HEK293 (cell line): ENCODE measurements around the gene GMPPB.

Experiments
- CTCF ChIA-PET: fragments of 350-600 bp; formaldehyde crosslinking; extraction: SDS; loops from one replicate; lab custom pipeline; 2021; ENCODE audit warnings: antibody characterized with exemption; lab: Yijun Ruan, JAX
- POLR2A ChIA-PET: fragments of 300-600 bp; formaldehyde crosslinking; extraction: SDS; loops from one replicate; lab custom pipeline; 2020; ENCODE audit warnings: antibody characterized with exemption, inconsistent platforms; lab: Yijun Ruan, JAX
- H3K27ac ChIP-seq: fragments of 200-500 bp; sonication (Bioruptor generic); 2 replicates; pipeline ENCODE4 v1.5.1; 2014; ENCODE audit warnings: low read depth, low read length, control low read depth, inconsistent platforms; ENCODE audit errors: extremely low read depth
- H3K36me3 ChIP-seq, 2 experiments: fragments of 200-500 bp in 1 of 2; sonication (Bioruptor generic) in 1 of 2; 1 replicate in 1 of 2; 2 replicates in 1 of 2; pipeline ENCODE4 v1.5.1; 2014 to 2017; ENCODE audit warnings: inconsistent platforms in 2 of 2, low read length in 2 of 2; ENCODE audit not compliant: control insufficient read depth in 2 of 2, insufficient read depth in 1 of 2
- H3K4me1 ChIP-seq: fragments of 200-500 bp; sonication (Bioruptor generic); 2 replicates; pipeline ENCODE4 v1.5.1; 2014; ENCODE audit warnings: mild to moderate bottlenecking, low read length, inconsistent platforms; ENCODE audit not compliant: control insufficient read depth, insufficient read depth
- H3K4me3 ChIP-seq: 2 replicates; pipeline ENCODE4 v1.5.1; 2011; ENCODE audit warnings: low read depth, mild to moderate bottlenecking, control low read depth, low read length, moderate library complexity
- H3K9me3 ChIP-seq: fragments of 200-500 bp; sonication (Bioruptor generic); 2 replicates; pipeline ENCODE4 v1.5.1; 2014; ENCODE audit warnings: low read depth, low read length, inconsistent platforms; ENCODE audit not compliant: control insufficient read depth, insufficient read depth
- ELK4 ChIP-seq: IDR thresholded peaks from 2 replicates; pipeline ENCODE4 v1.6.1; 2011; ENCODE audit warnings: mild to moderate bottlenecking, low read depth, low read length, borderline replicate concordance
- GLI4 ChIP-seq: fragments of 450-650 bp; formaldehyde crosslinking; IDR thresholded peaks from 2 replicates; pipeline ENCODE4 v1.5.1; 2016; ENCODE audit warnings: missing biosample characterization, missing genetic modification characterization
- HOXA7 ChIP-seq: sonication (generic); formaldehyde crosslinking; IDR thresholded peaks from 2 replicates; pipeline ENCODE4 v1.8.1; 2022; ENCODE audit warnings: missing genetic modification reagents, borderline replicate concordance
- MYNN ChIP-seq: fragments of 450-650 bp; formaldehyde crosslinking; IDR thresholded peaks from 2 replicates; pipeline ENCODE4 v1.5.1; 2016; ENCODE audit warnings: missing biosample characterization, missing genetic modification characterization, borderline replicate concordance
- SCRT2 ChIP-seq: fragments of 450-650 bp; formaldehyde crosslinking; IDR thresholded peaks from 2 replicates; pipeline ENCODE4 v1.5.1; 2016; ENCODE audit warnings: missing biosample characterization, missing genetic modification characterization
- SP3 ChIP-seq: fragments of 450-650 bp; formaldehyde crosslinking; IDR thresholded peaks from 2 replicates; pipeline ENCODE4 v1.5.1; 2016; ENCODE audit warnings: missing biosample characterization, missing genetic modification characterization
- YY1 ChIP-seq: fragments of 450-650 bp; formaldehyde crosslinking; IDR thresholded peaks from 2 replicates; pipeline ENCODE4 v1.5.1; 2018; ENCODE audit warnings: missing biosample characterization, missing genetic modification characterization
- ZBTB20 ChIP-seq: fragments of 450-650 bp; formaldehyde crosslinking; IDR thresholded peaks from 2 replicates; pipeline ENCODE4 v1.5.1; 2016; ENCODE audit warnings: missing biosample characterization, missing genetic modification characterization
- ZBTB48 ChIP-seq: fragments of 450-650 bp; formaldehyde crosslinking; IDR thresholded peaks from 2 replicates; pipeline ENCODE4 v1.5.1; 2016; ENCODE audit warnings: missing biosample characterization, missing genetic modification characterization
- ZBTB8A ChIP-seq: fragments of 450-650 bp; formaldehyde crosslinking; IDR thresholded peaks from 2 replicates; pipeline ENCODE4 v1.5.1; 2016; ENCODE audit warnings: missing biosample characterization, missing genetic modification characterization
- ZFHX2 ChIP-seq: fragments of 450-650 bp; formaldehyde crosslinking; conservative IDR thresholded peaks from 2 replicates; pipeline ENCODE4 v1.5.1; 2016; ENCODE audit warnings: missing biosample characterization, missing genetic modification characterization
- ZFP3 ChIP-seq: fragments of 450-650 bp; formaldehyde crosslinking; IDR thresholded peaks from 2 replicates; pipeline ENCODE4 v1.5.1; 2016; ENCODE audit warnings: low read depth, missing biosample characterization, missing genetic modification characterization
- ZNF114 ChIP-seq: fragments of 450-650 bp; formaldehyde crosslinking; IDR thresholded peaks from 2 replicates; pipeline ENCODE4 v1.5.0; 2017; ENCODE audit warnings: missing biosample characterization, missing genetic modification characterization
- ZNF133 ChIP-seq: fragments of 450-650 bp; formaldehyde crosslinking; IDR thresholded peaks from 2 replicates; pipeline ENCODE4 v1.5.1; 2016; ENCODE audit warnings: missing biosample characterization, missing genetic modification characterization
- ZNF157 ChIP-seq: fragments of 450-650 bp; formaldehyde crosslinking; IDR thresholded peaks from 2 replicates; pipeline ENCODE4 v1.5.1; 2016; ENCODE audit warnings: missing biosample characterization, missing genetic modification characterization
- ZNF16 ChIP-seq: fragments of 450-650 bp; formaldehyde crosslinking; IDR thresholded peaks from 2 replicates; pipeline ENCODE4 v1.5.1; 2016; ENCODE audit warnings: low read depth, missing biosample characterization, missing genetic modification characterization
- ZNF214 ChIP-seq: fragments of 450-650 bp; formaldehyde crosslinking; IDR thresholded peaks from 2 replicates; pipeline ENCODE4 v1.5.1; 2017; ENCODE audit warnings: missing biosample characterization, mild to moderate bottlenecking, missing genetic modification characterization, borderline replicate concordance
- ZNF23 ChIP-seq: fragments of 450-650 bp; formaldehyde crosslinking; IDR thresholded peaks from 2 replicates; pipeline ENCODE4 v1.5.1; 2016; ENCODE audit warnings: missing biosample characterization, missing genetic modification characterization, borderline replicate concordance
- ZNF335 ChIP-seq: fragments of 450-650 bp; formaldehyde crosslinking; conservative IDR thresholded peaks from 2 replicates; pipeline ENCODE4 v1.5.1; 2016; ENCODE audit warnings: missing biosample characterization, missing genetic modification characterization
- ZNF416 ChIP-seq: fragments of 450-650 bp; formaldehyde crosslinking; IDR thresholded peaks from 2 replicates; pipeline ENCODE4 v1.5.1; 2016; ENCODE audit warnings: missing biosample characterization, missing genetic modification characterization
- ZNF433 ChIP-seq: fragments of 450-650 bp; formaldehyde crosslinking; IDR thresholded peaks from 2 replicates; pipeline ENCODE4 v1.5.1; 2016; ENCODE audit warnings: missing biosample characterization, missing genetic modification characterization, low read depth
- ZNF473 ChIP-seq: fragments of 450-650 bp; formaldehyde crosslinking; IDR thresholded peaks from 2 replicates; pipeline ENCODE4 v1.5.1; 2017; ENCODE audit warnings: missing biosample characterization, missing genetic modification characterization
- ZNF48 ChIP-seq: fragments of 450-650 bp; formaldehyde crosslinking; IDR thresholded peaks from 2 replicates; pipeline ENCODE4 v1.5.1; 2016; ENCODE audit warnings: missing biosample characterization, missing genetic modification characterization
- ZNF549 ChIP-seq: fragments of 450-650 bp; IDR thresholded peaks from 2 replicates; pipeline ENCODE4 v1.5.1; 2018; ENCODE audit warnings: missing biosample characterization, missing genetic modification characterization, mild to moderate bottlenecking, inconsistent platforms, moderate library complexity
- ZNF571 ChIP-seq: fragments of 450-650 bp; formaldehyde crosslinking; IDR thresholded peaks from 2 replicates; pipeline ENCODE4 v1.5.0; 2017; ENCODE audit warnings: missing biosample characterization, missing genetic modification characterization
- ZNF664 ChIP-seq: fragments of 450-650 bp; formaldehyde crosslinking; IDR thresholded peaks from 2 replicates; pipeline ENCODE4 v1.5.1; 2016; ENCODE audit warnings: missing biosample characterization, missing genetic modification characterization
- ZNF747 ChIP-seq: fragments of 450-650 bp; formaldehyde crosslinking; IDR thresholded peaks from 2 replicates; pipeline ENCODE4 v1.5.1; 2016; ENCODE audit warnings: missing biosample characterization, missing genetic modification characterization
- ZNF792 ChIP-seq: fragments of 450-650 bp; formaldehyde crosslinking; IDR thresholded peaks from 2 replicates; pipeline ENCODE4 v1.5.1; 2016; ENCODE audit warnings: missing biosample characterization, missing genetic modification characterization
- ZSCAN30 ChIP-seq: fragments of 450-650 bp; IDR thresholded peaks from 2 replicates; pipeline ENCODE4 v1.5.1; 2018; ENCODE audit warnings: missing biosample characterization, mild to moderate bottlenecking, missing genetic modification characterization, moderate library complexity
- TF ChIP-seq, protein P1 (sequence below): fragments of 450-650 bp; formaldehyde crosslinking; IDR thresholded peaks from 2 replicates; pipeline ENCODE4 v1.5.1; 2017; ENCODE audit warnings: missing biosample characterization, missing genetic modification characterization
- TF ChIP-seq, protein P2 (sequence below): fragments of 450-650 bp; formaldehyde crosslinking; optimal IDR thresholded peaks from 2 replicates; pipeline ENCODE3; 2016; ENCODE audit warnings: missing biosample characterization, mild to moderate bottlenecking, missing genetic modification characterization
- TF ChIP-seq, protein P3 (sequence below): fragments of 450-650 bp; IDR thresholded peaks from 2 replicates; pipeline ENCODE4 v1.5.1; 2018; ENCODE audit warnings: missing biosample characterization, mild to moderate bottlenecking, missing genetic modification characterization
- TF ChIP-seq, protein P4 (sequence below): fragments of 450-650 bp; formaldehyde crosslinking; IDR thresholded peaks from 2 replicates; pipeline ENCODE4 v1.5.1; 2016; ENCODE audit warnings: missing biosample characterization, missing genetic modification characterization
- TF ChIP-seq, protein P5 (sequence below): fragments of 450-650 bp; formaldehyde crosslinking; IDR thresholded peaks from 2 replicates; pipeline ENCODE4; 2016; ENCODE audit warnings: missing biosample characterization, missing genetic modification characterization

Gene GMPPB

DNA sequence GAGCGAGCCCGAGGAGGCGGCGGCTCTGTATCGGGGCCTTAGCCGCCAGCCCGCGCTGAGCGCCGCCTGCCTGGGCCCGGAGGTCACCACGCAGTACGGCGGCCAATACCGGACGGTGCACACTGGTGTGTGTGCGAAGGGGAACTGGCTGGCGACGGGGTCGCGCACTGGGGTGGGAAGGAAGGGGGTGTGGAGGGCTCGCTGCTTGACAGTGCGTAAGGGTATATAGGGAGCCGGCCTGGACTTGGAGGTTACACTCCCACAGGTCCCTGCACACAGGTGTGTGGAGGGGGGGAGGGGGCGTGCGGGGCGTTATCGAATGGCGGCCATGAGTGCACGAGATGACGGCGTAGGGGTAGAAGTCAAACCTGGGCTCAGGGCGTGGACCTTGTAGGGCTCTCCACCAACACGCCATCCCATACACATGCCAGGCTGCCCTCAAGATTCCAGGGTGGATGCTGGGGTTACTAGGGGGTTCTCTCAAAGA is 49.2 kb downstream of the GMPPB start:
- POLR2A ChIA-PET = interaction anchor here (1.3 kb wide), 1 partner anchor 135 kb away, joined by 3 read pairs; no protein-coding TSS in a partner anchor
- CTCF ChIA-PET = interaction anchor here (0.7 to 1.0 kb wide), 2 partner anchors 12 to 29 kb away, joined by 3 to 4 read pairs; no protein-coding TSS in a partner anchor
- H3K27ac ChIP-seq = peak overlapping the region; percentile 72
- TF ChIP-seq ZNF571 (tag by site-specific recombination) (no peak), ELK4 (peak; percentile 30; the same call in 1 of the 2 replicates), ZNF114 (no peak), MYNN (tag by site-specific recombination) (no peak), GLI4 (tag by site-specific recombination) (no peak), ZSCAN30 (no peak), ZNF16 (no peak), ZNF664 (tag by site-specific recombination) (no peak), ZBTB8A (tag by site-specific recombination) (no peak), ZNF433 (tag by site-specific recombination) (no peak), ZNF416 (tag by site-specific recombination) (no peak), ZNF214 (tag by site-specific recombination) (no peak), ZBTB20 (tag by site-specific recombination) (no peak), ZNF792 (tag by site-specific recombination) (no peak), ZNF747 (tag by site-specific recombination) (no peak), ZNF48 (tag by site-specific recombination) (no peak), HOXA7 (CRISPR knock-in tag) (no peak), SP3 (tag by site-specific recombination) (no peak), ZNF335 (tag by site-specific recombination) (no peak), ZBTB48 (tag by site-specific recombination) (peak; percentile 63), ZNF157 (tag by site-specific recombination) (no peak), ZFP3 (tag by site-specific recombination) (no peak), YY1 (tag by site-specific recombination) (no peak), ZNF549 (no peak), ZNF133 (0 out of 2 replicates have a peak, but pooled peaks have one; percentile 13), ZNF473 (no peak), ZNF23 (tag by site-specific recombination) (no peak), SCRT2 (tag by site-specific recombination) (peak; percentile 99), ZFHX2 (tag by site-specific recombination) (peak; percentile 35)
- TF ChIP-seq, protein P1, sequence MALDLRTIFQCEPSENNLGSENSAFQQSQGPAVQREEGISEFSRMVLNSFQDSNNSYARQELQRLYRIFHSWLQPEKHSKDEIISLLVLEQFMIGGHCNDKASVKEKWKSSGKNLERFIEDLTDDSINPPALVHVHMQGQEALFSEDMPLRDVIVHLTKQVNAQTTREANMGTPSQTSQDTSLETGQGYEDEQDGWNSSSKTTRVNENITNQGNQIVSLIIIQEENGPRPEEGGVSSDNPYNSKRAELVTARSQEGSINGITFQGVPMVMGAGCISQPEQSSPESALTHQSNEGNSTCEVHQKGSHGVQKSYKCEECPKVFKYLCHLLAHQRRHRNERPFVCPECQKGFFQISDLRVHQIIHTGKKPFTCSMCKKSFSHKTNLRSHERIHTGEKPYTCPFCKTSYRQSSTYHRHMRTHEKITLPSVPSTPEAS = no peak
- TF ChIP-seq, protein P2, sequence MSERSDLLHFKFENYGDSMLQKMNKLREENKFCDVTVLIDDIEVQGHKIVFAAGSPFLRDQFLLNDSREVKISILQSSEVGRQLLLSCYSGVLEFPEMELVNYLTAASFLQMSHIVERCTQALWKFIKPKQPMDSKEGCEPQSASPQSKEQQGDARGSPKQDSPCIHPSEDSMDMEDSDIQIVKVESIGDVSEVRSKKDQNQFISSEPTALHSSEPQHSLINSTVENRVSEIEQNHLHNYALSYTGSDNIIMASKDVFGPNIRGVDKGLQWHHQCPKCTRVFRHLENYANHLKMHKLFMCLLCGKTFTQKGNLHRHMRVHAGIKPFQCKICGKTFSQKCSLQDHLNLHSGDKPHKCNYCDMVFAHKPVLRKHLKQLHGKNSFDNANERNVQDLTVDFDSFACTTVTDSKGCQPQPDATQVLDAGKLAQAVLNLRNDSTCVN = peak; percentile 56
- TF ChIP-seq, protein P3, sequence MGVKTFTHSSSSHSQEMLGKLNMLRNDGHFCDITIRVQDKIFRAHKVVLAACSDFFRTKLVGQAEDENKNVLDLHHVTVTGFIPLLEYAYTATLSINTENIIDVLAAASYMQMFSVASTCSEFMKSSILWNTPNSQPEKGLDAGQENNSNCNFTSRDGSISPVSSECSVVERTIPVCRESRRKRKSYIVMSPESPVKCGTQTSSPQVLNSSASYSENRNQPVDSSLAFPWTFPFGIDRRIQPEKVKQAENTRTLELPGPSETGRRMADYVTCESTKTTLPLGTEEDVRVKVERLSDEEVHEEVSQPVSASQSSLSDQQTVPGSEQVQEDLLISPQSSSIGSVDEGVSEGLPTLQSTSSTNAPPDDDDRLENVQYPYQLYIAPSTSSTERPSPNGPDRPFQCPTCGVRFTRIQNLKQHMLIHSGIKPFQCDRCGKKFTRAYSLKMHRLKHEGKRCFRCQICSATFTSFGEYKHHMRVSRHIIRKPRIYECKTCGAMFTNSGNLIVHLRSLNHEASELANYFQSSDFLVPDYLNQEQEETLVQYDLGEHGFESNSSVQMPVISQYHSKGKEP = no peak
- TF ChIP-seq, protein P4, sequence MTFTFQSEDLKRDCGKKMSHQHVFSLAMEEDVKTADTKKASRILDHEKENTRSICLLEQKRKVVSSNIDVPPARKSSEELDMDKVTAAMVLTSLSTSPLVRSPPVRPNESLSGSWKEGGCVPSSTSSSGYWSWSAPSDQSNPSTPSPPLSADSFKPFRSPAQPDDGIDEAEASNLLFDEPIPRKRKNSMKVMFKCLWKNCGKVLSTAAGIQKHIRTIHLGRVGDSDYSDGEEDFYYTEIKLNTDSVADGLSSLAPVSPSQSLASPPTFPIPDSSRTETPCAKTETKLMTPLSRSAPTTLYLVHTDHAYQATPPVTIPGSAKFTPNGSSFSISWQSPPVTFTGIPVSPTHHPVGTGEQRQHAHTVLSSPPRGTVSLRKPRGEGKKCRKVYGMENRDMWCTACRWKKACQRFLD (tag by site-specific recombination) = no peak
- TF ChIP-seq, protein P5, sequence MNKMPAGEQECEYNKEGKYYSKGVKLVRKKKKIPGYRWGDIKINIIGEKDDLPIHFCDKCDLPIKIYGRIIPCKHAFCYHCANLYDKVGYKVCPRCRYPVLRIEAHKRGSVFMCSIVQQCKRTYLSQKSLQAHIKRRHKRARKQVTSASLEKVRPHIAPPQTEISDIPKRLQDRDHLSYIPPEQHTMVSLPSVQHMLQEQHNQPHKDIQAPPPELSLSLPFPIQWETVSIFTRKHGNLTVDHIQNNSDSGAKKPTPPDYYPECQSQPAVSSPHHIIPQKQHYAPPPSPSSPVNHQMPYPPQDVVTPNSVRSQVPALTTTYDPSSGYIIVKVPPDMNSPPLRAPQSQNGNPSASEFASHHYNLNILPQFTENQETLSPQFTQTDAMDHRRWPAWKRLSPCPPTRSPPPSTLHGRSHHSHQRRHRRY = no peak

More for the DNA sequence above, 49.2 kb downstream of the GMPPB start:
- peak overlapping the region; percentile 89 for H3K4me3 ChIP-seq
- H3K36me3 ChIP-seq = peaks cover 0 to 43% of the 10 kb centered on the region in 2 experiments; a peak in 1 of 3 replicates
- H3K4me1 ChIP-seq = no peaks in the 10 kb centered on the region
- no peaks in the 10 kb centered on the region for H3K9me3 ChIP-seq
